Skin of body (tissue), 3 donors: ENCODE data around the gene VGLL4. TPM values are rescaled to one million over a fixed set of nuclear protein-coding genes. Genes with fewer than 3 reads are reported as not detected.

Experiments
- DNase-seq: peaks from one replicate; lab custom pipeline; 2025; lab: John Stamatoyannopoulos, UW
- small RNA-seq: library from RNA; depleted of rRNA; stranded (forward); fragments of <200 nt; gene quantifications from one replicate; pipeline ENCODE3, GENCODE V24; 2014; ENCODE audit warnings: low replicate concordance
- total RNA-seq: library from RNA; depleted of rRNA; stranded (reverse); fragments of >200 nt; gene quantifications from one replicate; pipeline ENCODE4 v1.2.3, GENCODE V29; 2014

Gene VGLL4
- total RNA-seq, 1 donor from 2014 or later = 63.2 TPM

- DNase-seq = no peak
Measured at GRCh38 chr3:11507719-11508118, 136.0 kb downstream of the VGLL4 start.

Small RNA genes within 50 kb of the gene (small RNA-seq; reads per million reads assigned to genes)
- not detected for gene AC022001.1

Other genes with a start within 250 kb of the VGLL4 start
- gene TAMM41, start 203.0 kb upstream of the VGLL4 start, total RNA-seq = 15.5 TPM